ENCODE measurements around the gene ZBTB43.
"Not testable (repeated sequence)": the region's sequence is repeated elsewhere in the genome, so short reads cannot be mapped to it uniquely, and the experiment has no call there.

DNA sequence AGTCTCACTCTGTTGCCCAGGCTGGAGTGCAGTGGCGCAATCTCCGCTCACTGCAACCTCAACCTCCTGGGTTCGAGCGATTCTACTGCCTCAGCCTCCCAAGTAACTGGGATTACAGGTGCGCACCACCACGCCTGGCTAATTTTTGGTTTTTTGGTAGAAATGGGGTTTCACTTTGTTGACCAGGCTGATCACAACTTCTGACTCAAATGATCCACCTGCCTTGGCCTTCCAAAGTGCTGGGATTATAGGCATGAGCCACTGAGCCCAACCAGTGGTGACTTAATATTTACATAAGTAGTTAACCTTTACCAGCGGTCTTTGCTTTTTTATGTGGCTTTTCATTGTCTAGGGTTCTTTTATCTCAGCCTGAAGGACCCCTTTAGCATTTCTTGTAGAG, 19.2 kb downstream of the ZBTB43 start:
- TF ChIP-seq, protein P1, sequence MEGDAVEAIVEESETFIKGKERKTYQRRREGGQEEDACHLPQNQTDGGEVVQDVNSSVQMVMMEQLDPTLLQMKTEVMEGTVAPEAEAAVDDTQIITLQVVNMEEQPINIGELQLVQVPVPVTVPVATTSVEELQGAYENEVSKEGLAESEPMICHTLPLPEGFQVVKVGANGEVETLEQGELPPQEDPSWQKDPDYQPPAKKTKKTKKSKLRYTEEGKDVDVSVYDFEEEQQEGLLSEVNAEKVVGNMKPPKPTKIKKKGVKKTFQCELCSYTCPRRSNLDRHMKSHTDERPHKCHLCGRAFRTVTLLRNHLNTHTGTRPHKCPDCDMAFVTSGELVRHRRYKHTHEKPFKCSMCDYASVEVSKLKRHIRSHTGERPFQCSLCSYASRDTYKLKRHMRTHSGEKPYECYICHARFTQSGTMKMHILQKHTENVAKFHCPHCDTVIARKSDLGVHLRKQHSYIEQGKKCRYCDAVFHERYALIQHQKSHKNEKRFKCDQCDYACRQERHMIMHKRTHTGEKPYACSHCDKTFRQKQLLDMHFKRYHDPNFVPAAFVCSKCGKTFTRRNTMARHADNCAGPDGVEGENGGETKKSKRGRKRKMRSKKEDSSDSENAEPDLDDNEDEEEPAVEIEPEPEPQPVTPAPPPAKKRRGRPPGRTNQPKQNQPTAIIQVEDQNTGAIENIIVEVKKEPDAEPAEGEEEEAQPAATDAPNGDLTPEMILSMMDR (IDR thresholded peaks at IDR 0.05), result not testable (repeated sequence)
- not testable (repeated sequence) for TF ChIP-seq POLR2A (IDR thresholded peaks at IDR 0.05)

Measured in Peyer's patch (tissue), 4 donors.